GM21515 (cell line): ENCODE data around the gene SMIM33.
"Not testable (repeated sequence)": the region's sequence is repeated elsewhere in the genome, so short reads cannot be mapped to it uniquely, and the experiment has no call there.

Experiments
- ATAC-seq: cut with Tn5 transposase; IDR thresholded peaks from one replicate; pipeline ENCODE4 v1.9.1; 2021; ENCODE audit not compliant: unreplicated experiment

Gene SMIM33

GRCh38 chr5:139470821-139471300 is at the start of gene SMIM33:
TSS of gene SMIM33 (plus strand) at chr5:139471004. CDS start at chr5:139471122, 118 bp downstream.
- no peak for ATAC-seq

DNA sequence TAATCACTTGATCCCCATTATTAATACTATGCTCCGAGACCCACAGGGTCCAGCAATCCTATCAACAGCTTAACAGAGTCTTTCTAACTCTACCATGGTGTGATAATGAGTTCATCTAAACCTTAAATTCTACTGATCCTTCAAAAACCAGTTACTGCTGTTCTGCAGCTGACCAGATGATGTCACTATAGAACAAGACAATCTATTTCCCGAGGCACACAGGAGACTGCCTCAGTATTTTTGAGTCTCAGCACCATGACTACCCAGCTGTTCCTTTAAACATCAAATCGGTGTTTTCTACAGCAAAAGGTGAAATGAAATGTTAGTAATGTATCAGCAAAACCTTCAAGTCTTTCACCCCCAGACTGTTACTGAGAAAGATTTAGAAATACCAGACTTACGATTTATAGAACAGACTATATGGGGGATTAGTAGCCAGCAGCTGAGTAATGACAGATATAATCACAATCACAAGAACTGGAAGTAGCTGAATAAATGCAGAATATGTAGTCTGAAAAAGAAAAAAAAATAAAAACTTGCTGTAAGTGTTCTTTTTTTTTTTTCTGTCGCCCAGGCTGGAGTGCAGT is 48.4 kb upstream of the SMIM33 start:
- peak; percentile 72 for ATAC-seq

- ATAC-seq: no peak
Observed at GRCh38 chr5:139425497-139425896, 45.3 kb upstream of the SMIM33 start.

GRCh38 chr5:139426203-139426885 is 44.5 kb upstream of the SMIM33 start:
- no peak for ATAC-seq

GRCh38 chr5:139430015-139430414 is 40.8 kb upstream of the SMIM33 start:
- no peak for ATAC-seq

GRCh38 chr5:139431706-139432105 is 39.1 kb upstream of the SMIM33 start:
- ATAC-seq: no peak

GRCh38 chr5:139435676-139436075 is 35.1 kb upstream of the SMIM33 start:
- ATAC-seq: no peak

GRCh38 chr5:139438707-139439012 is 32.1 kb upstream of the SMIM33 start:
- ATAC-seq: no peak

DNA sequence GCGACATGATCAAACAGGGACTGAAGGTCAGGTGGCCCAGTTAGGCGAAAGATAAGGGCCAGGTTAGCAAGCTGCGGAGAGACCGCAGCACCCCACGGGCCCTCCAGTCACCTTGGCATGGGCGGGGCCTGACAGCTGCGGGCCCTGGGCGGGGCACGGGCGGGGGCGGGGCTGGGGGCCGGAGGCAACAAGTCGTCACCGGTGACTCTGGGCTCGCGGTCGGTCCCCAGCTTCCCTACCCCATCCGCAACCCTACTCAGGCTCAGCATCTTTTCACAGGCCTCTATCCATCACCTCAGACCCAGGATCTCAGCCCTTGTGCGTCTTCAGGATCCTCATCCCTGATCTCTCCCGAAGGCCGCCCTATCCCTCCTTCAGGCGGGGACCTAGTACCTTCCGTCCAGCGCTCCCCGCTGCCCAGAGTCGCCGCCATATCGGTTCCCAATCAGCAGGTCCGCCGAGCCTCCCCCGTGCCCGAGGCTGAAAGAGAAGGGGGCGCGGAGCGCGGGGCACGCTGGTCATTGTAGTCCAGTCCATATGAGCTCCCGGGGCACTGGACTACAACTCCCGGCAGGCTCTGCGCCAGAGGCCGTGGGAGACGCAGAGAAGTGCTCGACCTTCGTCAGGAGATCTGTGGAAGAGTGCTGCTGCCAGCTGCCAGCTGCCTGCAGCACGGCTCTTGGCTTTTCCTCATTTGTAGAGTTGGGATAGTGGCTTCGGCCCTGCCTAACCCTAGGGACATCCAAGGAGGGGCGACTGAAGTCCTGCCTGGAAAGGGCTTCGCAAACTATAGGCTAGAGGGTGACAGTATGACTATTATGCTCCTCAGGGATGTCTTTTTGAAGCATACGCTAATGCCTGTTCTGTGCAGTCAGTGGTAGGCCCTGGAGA is 31.5 kb upstream of the SMIM33 start, which contains the start of gene DNAJC18:
Gene DNAJC18 (minus strand): TSS at position 513 of the 891 bp plus-strand sequence. CDS start 80 bp downstream, at position 433.
- ATAC-seq: peak; percentile 87

- ATAC-seq: not testable (repeated sequence)
Observed at GRCh38 chr5:139440416-139440815, 30.4 kb upstream of the SMIM33 start.

DNA sequence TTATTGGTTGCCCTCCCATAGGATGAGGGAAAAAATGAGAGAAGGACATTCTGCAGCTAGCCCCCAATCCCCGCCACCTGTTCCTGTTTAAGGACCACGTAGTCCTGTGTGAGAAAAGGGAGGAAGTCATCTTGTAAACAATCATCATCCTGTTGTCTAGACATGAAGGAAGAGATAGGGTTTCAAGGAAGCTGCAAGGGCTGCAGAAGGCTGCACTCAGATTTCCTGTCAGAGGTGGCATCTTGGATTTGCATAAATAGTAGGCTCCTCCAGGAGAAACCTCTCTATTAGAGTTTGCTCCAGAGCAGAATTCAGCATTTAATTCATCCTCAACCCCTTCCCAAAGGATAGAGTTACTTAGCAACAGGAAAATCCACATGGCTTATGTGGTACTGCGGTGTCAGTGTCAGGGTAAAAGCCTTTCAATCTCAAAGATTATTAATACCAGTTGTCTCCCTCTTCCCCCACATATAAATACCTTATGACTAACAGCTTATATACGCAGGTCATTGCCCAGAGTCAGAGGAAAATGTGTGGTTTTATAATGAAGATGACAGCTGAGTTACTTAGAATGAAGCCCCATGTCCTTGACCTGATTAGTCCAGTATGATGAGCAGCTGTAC is 26.9 kb upstream of the SMIM33 start:
- no peak for ATAC-seq

GRCh38 chr5:139445325-139446170 is 25.3 kb upstream of the SMIM33 start:
- no peak for ATAC-seq

- ATAC-seq: peak; percentile 46
Observed at GRCh38 chr5:139446956-139447779, 23.6 kb upstream of the SMIM33 start.

GRCh38 chr5:139451176-139451575 is 19.6 kb upstream of the SMIM33 start:
- ATAC-seq: no peak

DNA sequence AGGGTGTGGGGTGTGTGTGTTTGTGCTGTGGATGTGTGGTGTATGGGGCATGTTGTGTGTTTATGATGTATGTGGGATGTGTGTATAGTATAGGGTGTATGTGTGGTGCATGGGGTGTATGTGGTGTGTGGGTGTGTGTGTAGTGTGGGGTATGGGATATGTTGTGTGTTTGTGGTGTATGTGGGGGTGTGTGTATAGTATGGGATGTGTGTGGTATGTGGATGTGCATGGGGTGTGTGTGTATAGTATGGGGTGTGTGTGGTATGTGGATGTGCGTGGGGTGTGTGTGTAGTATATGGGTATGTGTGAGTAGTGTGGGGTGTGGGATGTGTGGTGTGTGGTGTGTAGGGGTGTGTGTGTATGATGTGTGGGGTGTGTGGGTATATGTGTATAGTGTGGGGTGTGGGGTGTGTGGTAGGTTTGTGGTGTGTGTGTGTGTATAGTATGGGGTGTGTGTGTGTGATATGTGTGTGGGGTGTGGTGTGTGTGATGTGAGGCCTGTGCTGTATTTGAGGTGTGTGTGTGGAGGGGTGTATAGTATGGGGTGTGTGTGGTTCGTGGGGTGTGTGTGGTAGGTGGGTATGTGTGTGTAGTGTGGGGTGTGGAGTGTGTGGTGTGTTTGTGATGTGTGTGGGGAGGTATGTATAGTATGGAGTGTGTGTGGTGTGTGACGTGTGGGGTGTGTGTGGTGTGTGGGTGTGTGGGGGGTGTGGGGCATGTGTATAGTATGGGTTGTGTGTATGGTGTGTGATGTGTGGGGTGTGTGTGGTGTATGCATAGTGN is 18.7 kb upstream of the SMIM33 start:
- ATAC-seq: no peak

GRCh38 chr5:139453683-139454567 is 16.9 kb upstream of the SMIM33 start:
- ATAC-seq: no peak

- ATAC-seq: no peak
Observed at GRCh38 chr5:139454568-139455290, 16.1 kb upstream of the SMIM33 start.
